Regular cardiac myocyte (primary cell): ENCODE data around the gene FAM72C. TPM values are rescaled to one million over a fixed set of nuclear protein-coding genes. Genes with fewer than 3 reads are reported as not detected.

Source experiments
- total RNA-seq: library from RNA; depleted of rRNA; stranded (reverse); fragments of >200 nt; gene quantifications from 2 replicates; pipeline ENCODE4 v1.2.3, GENCODE V29; 2014

Gene FAM72C
- 0.56 and 2.5 TPM in 2 replicates for total RNA-seq

DNA sequence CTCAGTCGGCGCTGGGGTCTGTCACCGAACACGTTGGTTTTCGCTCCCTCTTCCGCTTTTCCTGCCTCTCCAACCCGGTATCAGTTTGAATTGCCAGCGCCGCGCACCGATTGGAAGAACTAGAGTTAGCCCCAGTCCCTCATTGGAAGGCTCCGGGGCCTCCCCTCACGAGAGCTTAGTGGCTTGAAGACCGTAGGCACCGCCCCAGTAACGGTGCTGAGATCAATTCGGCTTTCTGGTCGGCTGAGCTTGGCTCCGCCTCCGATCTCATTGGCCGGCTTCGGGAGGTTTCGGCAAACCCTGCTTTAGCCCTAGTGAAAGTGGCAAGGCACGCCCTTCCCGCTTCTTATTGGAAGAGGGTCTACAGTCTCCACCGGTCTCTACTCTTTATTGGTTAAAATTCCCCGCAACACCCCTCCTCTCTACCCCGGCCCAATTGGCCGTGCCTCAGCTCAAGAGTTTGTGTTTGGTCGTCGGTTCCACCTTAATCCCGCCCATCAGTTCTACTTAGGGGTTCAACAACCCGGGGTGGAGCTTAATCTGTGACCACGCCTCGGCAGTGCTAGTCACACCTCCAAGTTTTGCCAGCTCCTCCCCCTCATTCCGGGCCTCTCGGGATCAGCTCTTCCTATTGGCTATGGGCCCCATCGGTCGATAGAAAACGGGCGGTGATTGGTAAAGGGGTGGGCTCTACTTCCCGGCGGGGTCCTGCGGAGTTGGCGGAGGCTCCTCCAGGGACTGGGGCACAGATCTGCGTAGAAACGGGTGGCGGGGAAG lies at the start of gene FAM72C:
TSS of gene FAM72C (minus strand) at position 63 of the 777 bp plus-strand sequence. CDS start 845 bp downstream, outside the sequence.

